Ascending aorta (tissue), 2 donors: Measurements from ENCODE around the gene SPOPL. TPM values are rescaled to one million over a fixed set of nuclear protein-coding genes. Genes with fewer than 3 reads are reported as not detected.
"Not testable (repeated sequence)": the region's sequence is repeated elsewhere in the genome, so short reads cannot be mapped to it uniquely, and the experiment has no call there.

ENCODE experiments used
- DNase-seq, 2 donors: peaks; one replicate each; pipeline ENCODE4 v3.0.0-alpha.2; 2019; ENCODE audit warnings: low spot score in 2 of 2
- H3K27ac ChIP-seq, 2 donors: fragments of 200-600 bp; sonication (generic); one replicate each; pipeline ENCODE4 v1.5.1; 2016 to 2017; ENCODE audit warnings: mild to moderate bottlenecking in 1 of 2
- H3K27me3 ChIP-seq: fragments of 200-600 bp; sonication (generic); one replicate; pipeline ENCODE4 v1.5.1; 2017
- H3K36me3 ChIP-seq, 2 donors: fragments of 200-600 bp; sonication (generic); one replicate each; pipeline ENCODE4 v1.5.1; 2016
- H3K4me1 ChIP-seq, 2 donors: fragments of 200-600 bp; sonication (generic); one replicate each; pipeline ENCODE4 v1.5.1; 2016 to 2017; ENCODE audit warnings: mild to moderate bottlenecking in 1 of 2
- H3K4me3 ChIP-seq, 2 donors: fragments of 200-600 bp; sonication (generic); one replicate each; pipeline ENCODE4 v1.5.1; 2016 to 2017; ENCODE audit warnings: mild to moderate bottlenecking in 1 of 2
- H3K9me3 ChIP-seq, 2 donors: fragments of 200-600 bp; sonication (generic); one replicate each; pipeline ENCODE4 v1.5.1; 2016
- CTCF ChIP-seq, 3 experiments: fragments of 200-600 bp in 2 of 3; fragments of 450-650 bp in 1 of 3; sonication (generic) in 2 of 3; IDR thresholded peaks; one replicate each; pipeline ENCODE4 v1.5.1; 2016 to 2019; ENCODE audit warnings: antibody characterized with exemption in 3 of 3, mild to moderate bottlenecking in 1 of 3, moderate library complexity in 1 of 3
- intact Hi-C: fragments of 100-400 bp; cut with DNase I; formaldehyde crosslinking; loops from one replicate; pipeline ENCODE4 v1.15.1; 2023
- total RNA-seq: library from RNA; depleted of rRNA; stranded (reverse); fragments of >200 nt; gene quantifications from one replicate; pipeline ENCODE4 v1.1.0, GENCODE V29; 2016

SPOPL gene
- total RNA-seq, 1 donor from 2014 or later = 9.0 TPM

GRCh38 chr2:138531913-138532312, 30.3 kb downstream of the SPOPL start:
- no peaks in the 10 kb centered on the region for H3K9me3 ChIP-seq
- peaks cover 0 to 2% of the 10 kb centered on the region in 2 donors for H3K36me3 ChIP-seq
- H3K27me3 ChIP-seq = no peaks in the 10 kb centered on the region
- no peak overlapping the region for H3K27ac ChIP-seq
- no peak for TF ChIP-seq CTCF (IDR thresholded peaks at IDR 0.05)
- intact Hi-C loops = no loop called here
- H3K4me1 ChIP-seq = peaks cover 0 to 3% of the 10 kb centered on the region in 2 donors
- no peak overlapping the region for H3K4me3 ChIP-seq
- no peak for DNase-seq

GRCh38 chr2:138534791-138535190, 33.2 kb downstream of the SPOPL start:
- Histone ChIP-seq H3K4me3 (no peak overlapping the region), H3K9me3 (no peaks in the 10 kb centered on the region), H3K27ac (no peak overlapping the region), H3K4me1 (peaks cover 0 to 3% of the 10 kb centered on the region in 2 donors), H3K36me3 (peaks cover 0 to 9% of the 10 kb centered on the region in 2 donors), H3K27me3 (no peaks in the 10 kb centered on the region)
- no peak for TF ChIP-seq CTCF (IDR thresholded peaks at IDR 0.05)
- intact Hi-C loops = no loop called here
- no peak for DNase-seq

- peaks cover 0 to 2% of the 10 kb centered on the region in 2 donors for H3K4me1 ChIP-seq
- H3K27ac ChIP-seq = no peak overlapping the region
- peaks cover 0 to 9% of the 10 kb centered on the region in 2 donors for H3K36me3 ChIP-seq
- no peak for TF ChIP-seq CTCF (IDR thresholded peaks at IDR 0.05)
- no peak overlapping the region for H3K4me3 ChIP-seq
- DNase-seq = no peak
- no peaks in the 10 kb centered on the region for H3K27me3 ChIP-seq
- no peaks in the 10 kb centered on the region for H3K9me3 ChIP-seq
- intact Hi-C loops = no loop called here
Measured at GRCh38 chr2:138536302-138536701, 34.7 kb downstream of the SPOPL start.

- no peak for DNase-seq
- no peak overlapping the region for H3K27ac ChIP-seq
- TF ChIP-seq CTCF (IDR thresholded peaks at IDR 0.05) = no peak
- H3K4me3 ChIP-seq = no peak overlapping the region
- intact Hi-C loops = no loop called here
- H3K36me3 ChIP-seq = peaks cover 0 to 9% of the 10 kb centered on the region in 2 donors
- H3K27me3 ChIP-seq = no peaks in the 10 kb centered on the region
- H3K9me3 ChIP-seq = no peaks in the 10 kb centered on the region
- H3K4me1 ChIP-seq = no peaks in the 10 kb centered on the region
Measured at GRCh38 chr2:138536740-138537139, 35.2 kb downstream of the SPOPL start.

- no peak for DNase-seq
- H3K4me3 ChIP-seq = no peak overlapping the region
- H3K27ac ChIP-seq = no peak overlapping the region
- no peaks in the 10 kb centered on the region for H3K9me3 ChIP-seq
- peaks cover 0 to 9% of the 10 kb centered on the region in 2 donors for H3K36me3 ChIP-seq
- no peak for TF ChIP-seq CTCF (IDR thresholded peaks at IDR 0.05)
- intact Hi-C loops = no loop called here
- no peaks in the 10 kb centered on the region for H3K27me3 ChIP-seq
- H3K4me1 ChIP-seq = no peaks in the 10 kb centered on the region
Measured at GRCh38 chr2:138537170-138537915, 35.8 kb downstream of the SPOPL start.

GRCh38 chr2:138544206-138544605, 42.6 kb downstream of the SPOPL start:
- H3K36me3 ChIP-seq, H3K4me1 ChIP-seq, H3K9me3 ChIP-seq, DNase-seq, intact Hi-C loops, H3K27ac ChIP-seq, H3K4me3 ChIP-seq, H3K27me3 ChIP-seq: not testable (repeated sequence)
